ENCODE results near the gene TIMP1. TPM values are rescaled to one million over a fixed set of nuclear protein-coding genes. Genes with fewer than 3 reads are reported as not detected.

Gene TIMP1
- total RNA-seq, 1 experiment from 2014 or later = 35.4 TPM

DNA sequence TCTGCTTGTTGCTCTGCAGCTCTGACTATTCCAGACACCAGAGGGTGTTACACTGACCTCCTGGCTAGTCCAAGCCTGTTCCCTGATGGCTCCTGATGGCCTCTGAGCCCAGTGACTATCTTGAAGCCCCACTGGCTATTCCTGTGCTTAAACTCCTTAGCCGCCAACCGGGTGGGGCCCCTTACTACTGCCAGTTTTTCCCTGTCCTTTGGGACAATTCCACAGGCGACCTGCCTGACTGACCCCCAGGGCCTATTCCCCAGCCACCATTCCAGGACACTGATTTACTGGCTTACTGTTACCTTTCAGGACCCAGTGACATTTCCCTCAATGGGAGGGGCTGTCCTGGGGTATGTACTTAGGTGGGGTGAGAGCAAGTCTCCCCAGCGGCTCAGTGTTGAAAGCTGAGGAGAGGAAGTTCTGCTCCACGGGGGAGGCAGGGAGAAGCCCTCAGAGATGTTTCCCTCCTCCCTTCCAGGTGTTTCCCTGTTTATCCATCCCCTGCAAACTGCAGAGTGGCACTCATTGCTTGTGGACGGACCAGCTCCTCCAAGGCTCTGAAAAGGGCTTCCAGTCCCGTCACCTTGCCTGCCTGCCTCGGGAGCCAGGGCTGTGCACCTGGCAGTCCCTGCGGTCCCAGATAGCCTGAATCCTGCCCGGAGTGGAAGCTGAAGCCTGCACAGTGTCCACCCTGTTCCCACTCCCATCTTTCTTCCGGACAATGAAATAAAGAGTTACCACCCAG lies 4.0 kb downstream of the TIMP1 start:
- no peak for TF ChIP-seq NR1H2 (CRISPR knock-in tag; IDR thresholded peaks at IDR 0.05)
- TF ChIP-seq, protein P1, sequence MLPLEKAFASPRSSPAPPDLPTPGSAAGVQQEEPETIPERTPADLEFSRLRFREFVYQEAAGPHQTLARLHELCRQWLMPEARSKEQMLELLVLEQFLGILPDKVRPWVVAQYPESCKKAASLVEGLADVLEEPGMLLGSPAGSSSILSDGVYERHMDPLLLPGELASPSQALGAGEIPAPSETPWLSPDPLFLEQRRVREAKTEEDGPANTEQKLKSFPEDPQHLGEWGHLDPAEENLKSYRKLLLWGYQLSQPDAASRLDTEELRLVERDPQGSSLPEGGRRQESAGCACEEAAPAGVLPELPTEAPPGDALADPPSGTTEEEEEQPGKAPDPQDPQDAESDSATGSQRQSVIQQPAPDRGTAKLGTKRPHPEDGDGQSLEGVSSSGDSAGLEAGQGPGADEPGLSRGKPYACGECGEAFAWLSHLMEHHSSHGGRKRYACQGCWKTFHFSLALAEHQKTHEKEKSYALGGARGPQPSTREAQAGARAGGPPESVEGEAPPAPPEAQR (CRISPR knock-in tag; IDR thresholded peaks at IDR 0.05) = no peak
- TF ChIP-seq NFATC4 (CRISPR knock-in tag; IDR thresholded peaks at IDR 0.05) = no peak
- no peak for TF ChIP-seq GTF2I (CRISPR knock-in tag; conservative IDR thresholded peaks at IDR 0.05)
- TF ChIP-seq, protein P2, sequence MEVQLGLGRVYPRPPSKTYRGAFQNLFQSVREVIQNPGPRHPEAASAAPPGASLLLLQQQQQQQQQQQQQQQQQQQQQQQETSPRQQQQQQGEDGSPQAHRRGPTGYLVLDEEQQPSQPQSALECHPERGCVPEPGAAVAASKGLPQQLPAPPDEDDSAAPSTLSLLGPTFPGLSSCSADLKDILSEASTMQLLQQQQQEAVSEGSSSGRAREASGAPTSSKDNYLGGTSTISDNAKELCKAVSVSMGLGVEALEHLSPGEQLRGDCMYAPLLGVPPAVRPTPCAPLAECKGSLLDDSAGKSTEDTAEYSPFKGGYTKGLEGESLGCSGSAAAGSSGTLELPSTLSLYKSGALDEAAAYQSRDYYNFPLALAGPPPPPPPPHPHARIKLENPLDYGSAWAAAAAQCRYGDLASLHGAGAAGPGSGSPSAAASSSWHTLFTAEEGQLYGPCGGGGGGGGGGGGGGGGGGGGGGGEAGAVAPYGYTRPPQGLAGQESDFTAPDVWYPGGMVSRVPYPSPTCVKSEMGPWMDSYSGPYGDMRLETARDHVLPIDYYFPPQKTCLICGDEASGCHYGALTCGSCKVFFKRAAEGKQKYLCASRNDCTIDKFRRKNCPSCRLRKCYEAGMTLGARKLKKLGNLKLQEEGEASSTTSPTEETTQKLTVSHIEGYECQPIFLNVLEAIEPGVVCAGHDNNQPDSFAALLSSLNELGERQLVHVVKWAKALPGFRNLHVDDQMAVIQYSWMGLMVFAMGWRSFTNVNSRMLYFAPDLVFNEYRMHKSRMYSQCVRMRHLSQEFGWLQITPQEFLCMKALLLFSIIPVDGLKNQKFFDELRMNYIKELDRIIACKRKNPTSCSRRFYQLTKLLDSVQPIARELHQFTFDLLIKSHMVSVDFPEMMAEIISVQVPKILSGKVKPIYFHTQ (CRISPR knock-in tag; IDR thresholded peaks at IDR 0.05) = no peak
- TF ChIP-seq, protein P3, sequence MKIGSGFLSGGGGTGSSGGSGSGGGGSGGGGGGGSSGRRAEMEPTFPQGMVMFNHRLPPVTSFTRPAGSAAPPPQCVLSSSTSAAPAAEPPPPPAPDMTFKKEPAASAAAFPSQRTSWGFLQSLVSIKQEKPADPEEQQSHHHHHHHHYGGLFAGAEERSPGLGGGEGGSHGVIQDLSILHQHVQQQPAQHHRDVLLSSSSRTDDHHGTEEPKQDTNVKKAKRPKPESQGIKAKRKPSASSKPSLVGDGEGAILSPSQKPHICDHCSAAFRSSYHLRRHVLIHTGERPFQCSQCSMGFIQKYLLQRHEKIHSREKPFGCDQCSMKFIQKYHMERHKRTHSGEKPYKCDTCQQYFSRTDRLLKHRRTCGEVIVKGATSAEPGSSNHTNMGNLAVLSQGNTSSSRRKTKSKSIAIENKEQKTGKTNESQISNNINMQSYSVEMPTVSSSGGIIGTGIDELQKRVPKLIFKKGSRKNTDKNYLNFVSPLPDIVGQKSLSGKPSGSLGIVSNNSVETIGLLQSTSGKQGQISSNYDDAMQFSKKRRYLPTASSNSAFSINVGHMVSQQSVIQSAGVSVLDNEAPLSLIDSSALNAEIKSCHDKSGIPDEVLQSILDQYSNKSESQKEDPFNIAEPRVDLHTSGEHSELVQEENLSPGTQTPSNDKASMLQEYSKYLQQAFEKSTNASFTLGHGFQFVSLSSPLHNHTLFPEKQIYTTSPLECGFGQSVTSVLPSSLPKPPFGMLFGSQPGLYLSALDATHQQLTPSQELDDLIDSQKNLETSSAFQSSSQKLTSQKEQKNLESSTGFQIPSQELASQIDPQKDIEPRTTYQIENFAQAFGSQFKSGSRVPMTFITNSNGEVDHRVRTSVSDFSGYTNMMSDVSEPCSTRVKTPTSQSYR (CRISPR knock-in tag; IDR thresholded peaks at IDR 0.05) = no peak
- TF ChIP-seq, protein P4, sequence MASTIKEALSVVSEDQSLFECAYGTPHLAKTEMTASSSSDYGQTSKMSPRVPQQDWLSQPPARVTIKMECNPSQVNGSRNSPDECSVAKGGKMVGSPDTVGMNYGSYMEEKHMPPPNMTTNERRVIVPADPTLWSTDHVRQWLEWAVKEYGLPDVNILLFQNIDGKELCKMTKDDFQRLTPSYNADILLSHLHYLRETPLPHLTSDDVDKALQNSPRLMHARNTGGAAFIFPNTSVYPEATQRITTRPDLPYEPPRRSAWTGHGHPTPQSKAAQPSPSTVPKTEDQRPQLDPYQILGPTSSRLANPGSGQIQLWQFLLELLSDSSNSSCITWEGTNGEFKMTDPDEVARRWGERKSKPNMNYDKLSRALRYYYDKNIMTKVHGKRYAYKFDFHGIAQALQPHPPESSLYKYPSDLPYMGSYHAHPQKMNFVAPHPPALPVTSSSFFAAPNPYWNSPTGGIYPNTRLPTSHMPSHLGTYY (CRISPR knock-in tag; IDR thresholded peaks at IDR 0.05) = no peak
- TF ChIP-seq MXD4 (CRISPR knock-in tag; IDR thresholded peaks at IDR 0.05; ENCODE audit: borderline replicate concordance) = no peak
- TF ChIP-seq PRRX2 (CRISPR knock-in tag; IDR thresholded peaks at IDR 0.05) = no peak
- CTCF ChIA-PET = interaction anchor here (0.8 to 1.5 kb wide), 4 partner anchors 10 to 63 kb away, joined by 3 to 4 read pairs (median 3); no protein-coding TSS in a partner anchor
- Mint-ChIP-seq H3K27ac (no peak overlapping the region; the same call in 1 of the 2 replicates), H3K9me3 (no peaks in the 10 kb centered on the region), H3K27me3 (ENCODE audit: low read depth) (no peaks in the 10 kb centered on the region; the same call in 1 of the 2 replicates), H3K4me1 (peaks cover 26% of the 10 kb centered on the region), H3K36me3 (no peaks in the 10 kb centered on the region), H3K4me3 (no peak overlapping the region)
- DNase-seq (ENCODE audit: low spot score) = no peak
- POLR2A ChIA-PET = no interaction called here
- ATAC-seq = no peak

DNA sequence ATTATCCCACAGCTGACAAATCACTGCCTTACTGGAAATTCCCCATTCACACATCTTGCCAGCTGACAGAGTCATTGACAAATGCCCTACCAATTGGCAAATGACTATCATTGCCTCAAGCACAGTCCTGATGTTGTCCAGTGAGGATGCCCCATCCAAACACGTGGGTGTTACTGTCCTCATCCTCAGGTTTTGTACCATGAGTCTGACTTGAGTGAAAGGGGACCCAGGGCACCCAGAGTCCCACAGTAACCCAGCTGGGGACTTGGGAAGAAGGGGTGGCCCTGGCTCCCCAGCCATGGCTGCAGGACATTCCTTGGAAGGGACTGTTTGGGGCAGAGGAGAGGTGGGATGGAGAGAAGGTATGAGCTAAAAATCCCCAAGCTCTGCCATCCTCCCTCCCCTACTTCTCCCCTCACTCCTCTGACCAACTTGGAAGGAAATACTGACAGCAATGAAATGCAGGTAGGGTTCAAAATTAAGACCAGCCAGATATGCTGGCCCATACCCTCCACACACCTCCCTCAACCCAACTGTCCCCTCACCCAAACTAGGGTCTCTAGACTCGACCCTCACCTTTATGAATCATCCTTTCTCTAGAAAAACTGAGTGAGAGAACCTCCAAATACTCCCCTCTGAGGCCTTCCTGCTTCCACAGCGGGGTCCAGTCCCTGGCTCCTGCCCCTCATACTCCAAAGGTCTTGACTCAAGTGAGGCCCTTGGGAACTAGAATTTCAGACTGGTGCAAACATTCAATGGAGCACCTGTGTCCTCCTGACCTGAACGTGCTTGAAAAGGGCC lies 5.1 kb downstream of the TIMP1 start:
- ATAC-seq (no peak), DNase-seq (ENCODE audit: low spot score) (no peak)
- ChIA-PET CTCF (no interaction called here), POLR2A (interaction anchor here (0.6 kb wide), 1 partner anchor 20 kb away, joined by 4 read pairs; no protein-coding TSS in a partner anchor)
- peaks cover 21% of the 10 kb centered on the region for H3K4me1 Mint-ChIP-seq
- no peak overlapping the region for H3K27ac Mint-ChIP-seq
- H3K4me3 Mint-ChIP-seq = no peak overlapping the region
- H3K27me3 Mint-ChIP-seq (ENCODE audit: low read depth) = no peaks in the 10 kb centered on the region; the same call in 1 of the 2 replicates
- H3K36me3 Mint-ChIP-seq = no peaks in the 10 kb centered on the region
- no peaks in the 10 kb centered on the region for H3K9me3 Mint-ChIP-seq
- TF ChIP-seq ELF4 (CRISPR knock-in tag; IDR thresholded peaks at IDR 0.05; ENCODE audit: low read depth) (no peak), NFE2L1 (CRISPR knock-in tag; IDR thresholded peaks at IDR 0.05) (no peak), MXD4 (CRISPR knock-in tag; IDR thresholded peaks at IDR 0.05; ENCODE audit: borderline replicate concordance) (no peak), SMAD3 (CRISPR knock-in tag; IDR thresholded peaks at IDR 0.05; ENCODE audit: borderline replicate concordance) (no peak), TCF7 (CRISPR knock-in tag; IDR thresholded peaks at IDR 0.05; ENCODE audit: low read depth) (no peak), EMX1 (CRISPR knock-in tag; IDR thresholded peaks at IDR 0.05) (no peak)
- TF ChIP-seq, protein P4 (CRISPR knock-in tag; IDR thresholded peaks at IDR 0.05) = no peak
- TF ChIP-seq, protein P5, sequence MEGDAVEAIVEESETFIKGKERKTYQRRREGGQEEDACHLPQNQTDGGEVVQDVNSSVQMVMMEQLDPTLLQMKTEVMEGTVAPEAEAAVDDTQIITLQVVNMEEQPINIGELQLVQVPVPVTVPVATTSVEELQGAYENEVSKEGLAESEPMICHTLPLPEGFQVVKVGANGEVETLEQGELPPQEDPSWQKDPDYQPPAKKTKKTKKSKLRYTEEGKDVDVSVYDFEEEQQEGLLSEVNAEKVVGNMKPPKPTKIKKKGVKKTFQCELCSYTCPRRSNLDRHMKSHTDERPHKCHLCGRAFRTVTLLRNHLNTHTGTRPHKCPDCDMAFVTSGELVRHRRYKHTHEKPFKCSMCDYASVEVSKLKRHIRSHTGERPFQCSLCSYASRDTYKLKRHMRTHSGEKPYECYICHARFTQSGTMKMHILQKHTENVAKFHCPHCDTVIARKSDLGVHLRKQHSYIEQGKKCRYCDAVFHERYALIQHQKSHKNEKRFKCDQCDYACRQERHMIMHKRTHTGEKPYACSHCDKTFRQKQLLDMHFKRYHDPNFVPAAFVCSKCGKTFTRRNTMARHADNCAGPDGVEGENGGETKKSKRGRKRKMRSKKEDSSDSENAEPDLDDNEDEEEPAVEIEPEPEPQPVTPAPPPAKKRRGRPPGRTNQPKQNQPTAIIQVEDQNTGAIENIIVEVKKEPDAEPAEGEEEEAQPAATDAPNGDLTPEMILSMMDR (IDR thresholded peaks at IDR 0.05) = no peak
- TF ChIP-seq, protein P6, sequence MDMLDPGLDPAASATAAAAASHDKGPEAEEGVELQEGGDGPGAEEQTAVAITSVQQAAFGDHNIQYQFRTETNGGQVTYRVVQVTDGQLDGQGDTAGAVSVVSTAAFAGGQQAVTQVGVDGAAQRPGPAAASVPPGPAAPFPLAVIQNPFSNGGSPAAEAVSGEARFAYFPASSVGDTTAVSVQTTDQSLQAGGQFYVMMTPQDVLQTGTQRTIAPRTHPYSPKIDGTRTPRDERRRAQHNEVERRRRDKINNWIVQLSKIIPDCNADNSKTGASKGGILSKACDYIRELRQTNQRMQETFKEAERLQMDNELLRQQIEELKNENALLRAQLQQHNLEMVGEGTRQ (CRISPR knock-in tag; IDR thresholded peaks at IDR 0.05) = no peak
- TF ChIP-seq, protein P7, sequence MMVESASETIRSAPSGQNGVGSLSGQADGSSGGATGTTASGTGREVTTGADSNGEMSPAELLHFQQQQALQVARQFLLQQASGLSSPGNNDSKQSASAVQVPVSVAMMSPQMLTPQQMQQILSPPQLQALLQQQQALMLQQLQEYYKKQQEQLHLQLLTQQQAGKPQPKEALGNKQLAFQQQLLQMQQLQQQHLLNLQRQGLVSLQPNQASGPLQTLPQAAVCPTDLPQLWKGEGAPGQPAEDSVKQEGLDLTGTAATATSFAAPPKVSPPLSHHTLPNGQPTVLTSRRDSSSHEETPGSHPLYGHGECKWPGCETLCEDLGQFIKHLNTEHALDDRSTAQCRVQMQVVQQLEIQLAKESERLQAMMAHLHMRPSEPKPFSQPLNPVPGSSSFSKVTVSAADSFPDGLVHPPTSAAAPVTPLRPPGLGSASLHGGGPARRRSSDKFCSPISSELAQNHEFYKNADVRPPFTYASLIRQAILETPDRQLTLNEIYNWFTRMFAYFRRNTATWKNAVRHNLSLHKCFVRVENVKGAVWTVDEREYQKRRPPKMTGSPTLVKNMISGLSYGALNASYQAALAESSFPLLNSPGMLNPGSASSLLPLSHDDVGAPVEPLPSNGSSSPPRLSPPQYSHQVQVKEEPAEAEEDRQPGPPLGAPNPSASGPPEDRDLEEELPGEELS (CRISPR knock-in tag; IDR thresholded peaks at IDR 0.05) = no peak

Measured in WTC11 (cell line).